ENCODE data around the gene CEP78. TPM values are rescaled to one million over a fixed set of nuclear protein-coding genes. Genes with fewer than 3 reads are reported as not detected.

CEP78 gene
- total RNA-seq, 1 experiment from 2014 or later: 10.1 TPM

- Histone ChIP-seq H3K9me3 (no peaks in the 10 kb centered on the region), H3K4me3 (ENCODE audit: low read depth, low read length) (no peak overlapping the region), H3K4me1 (no peaks in the 10 kb centered on the region), H3K27me3 (replicated peaks; ENCODE audit: control insufficient read depth, insufficient read depth, low read length) (no peaks in the 10 kb centered on the region), H3K36me3 (ENCODE audit: control insufficient read depth, insufficient read depth, low read length) (no peaks in the 10 kb centered on the region)
- H3K27me3 Mint-ChIP-seq (ENCODE audit: insufficient read depth, unreplicated experiment): no peaks in the 10 kb centered on the region
- BruUV-seq (replicated peaks): no TSS peak
- no peaks in the 10 kb centered on the region for H3K9me3 Mint-ChIP-seq (ENCODE audit: unreplicated experiment)
- peaks cover 10% of the 10 kb centered on the region for H3K36me3 Mint-ChIP-seq (ENCODE audit: insufficient read depth, unreplicated experiment)
- ChIA-PET POLR2A (no interaction called here), CTCF (no interaction called here)
- intact Hi-C loops (cut with micrococcal nuclease; ENCODE audit: unreplicated experiment): no loop called here
- no peak overlapping the region for H3K27ac Mint-ChIP-seq (ENCODE audit: unreplicated experiment)
- H3K4me3 Mint-ChIP-seq (ENCODE audit: unreplicated experiment): no peak overlapping the region
- TF ChIP-seq CTCF (IDR thresholded peaks at IDR 0.05; ENCODE audit: insufficient read depth in 1 of 2, low read depth in 1 of 2, low read length in 1 of 2, severe bottlenecking in 1 of 2, unreplicated experiment in 1 of 2): no peak
- H3K4me1 Mint-ChIP-seq (ENCODE audit: low read depth, unreplicated experiment): peaks cover 7% of the 10 kb centered on the region
- no peak for DNase-seq
Observed at GRCh38 chr9:78272307-78272706, 36.4 kb downstream of the CEP78 start.

- no peaks in the 10 kb centered on the region for H3K36me3 ChIP-seq (ENCODE audit: control insufficient read depth, insufficient read depth, low read length)
- DNase-seq: no peak
- no peak overlapping the region for H3K4me3 Mint-ChIP-seq (ENCODE audit: unreplicated experiment)
- no peaks in the 10 kb centered on the region for H3K4me1 Mint-ChIP-seq (ENCODE audit: low read depth, unreplicated experiment)
- H3K27me3 ChIP-seq (replicated peaks; ENCODE audit: control insufficient read depth, insufficient read depth, low read length): no peaks in the 10 kb centered on the region
- no peaks in the 10 kb centered on the region for H3K27me3 Mint-ChIP-seq (ENCODE audit: insufficient read depth, unreplicated experiment)
- no peak overlapping the region for H3K4me3 ChIP-seq (ENCODE audit: low read depth, low read length)
- no TSS peak for BruUV-seq (replicated peaks)
- TF ChIP-seq CTCF (IDR thresholded peaks at IDR 0.05; ENCODE audit: insufficient read depth in 1 of 2, low read depth in 1 of 2, low read length in 1 of 2, severe bottlenecking in 1 of 2, unreplicated experiment in 1 of 2): no peak
- H3K27ac Mint-ChIP-seq (ENCODE audit: unreplicated experiment): no peak overlapping the region
- peaks cover 5% of the 10 kb centered on the region for H3K36me3 Mint-ChIP-seq (ENCODE audit: insufficient read depth, unreplicated experiment)
- H3K4me1 ChIP-seq: no peaks in the 10 kb centered on the region
- ChIA-PET POLR2A (no interaction called here), CTCF (no interaction called here)
- H3K9me3 Mint-ChIP-seq (ENCODE audit: unreplicated experiment): no peaks in the 10 kb centered on the region
- H3K9me3 ChIP-seq: no peaks in the 10 kb centered on the region
- intact Hi-C loops (cut with micrococcal nuclease; ENCODE audit: unreplicated experiment): no loop called here
Observed at GRCh38 chr9:78273761-78274160, 37.9 kb downstream of the CEP78 start.

GRCh38 chr9:78278177-78278777 lies 42.4 kb downstream of the CEP78 start:
- POLR2A ChIA-PET: no interaction called here
- no peaks in the 10 kb centered on the region for H3K9me3 ChIP-seq
- no peaks in the 10 kb centered on the region for H3K4me1 Mint-ChIP-seq (ENCODE audit: low read depth, unreplicated experiment)
- intact Hi-C loops (cut with micrococcal nuclease; ENCODE audit: unreplicated experiment): no loop called here
- DNase-seq: no peak
- no peaks in the 10 kb centered on the region for H3K27me3 ChIP-seq (replicated peaks; ENCODE audit: control insufficient read depth, insufficient read depth, low read length)
- H3K4me3 Mint-ChIP-seq (ENCODE audit: unreplicated experiment): no peak overlapping the region
- no TSS peak for BruUV-seq (replicated peaks)
- CTCF ChIA-PET: no interaction called here
- no peaks in the 10 kb centered on the region for H3K4me1 ChIP-seq
- H3K9me3 Mint-ChIP-seq (ENCODE audit: unreplicated experiment): no peaks in the 10 kb centered on the region
- H3K36me3 ChIP-seq (ENCODE audit: control insufficient read depth, insufficient read depth, low read length): no peaks in the 10 kb centered on the region
- H3K27ac Mint-ChIP-seq (ENCODE audit: unreplicated experiment): no peak overlapping the region
- no peak overlapping the region for H3K4me3 ChIP-seq (ENCODE audit: low read depth, low read length)
- H3K36me3 Mint-ChIP-seq (ENCODE audit: insufficient read depth, unreplicated experiment): no peaks in the 10 kb centered on the region
- no peak for TF ChIP-seq CTCF (IDR thresholded peaks at IDR 0.05; ENCODE audit: insufficient read depth in 1 of 2, low read depth in 1 of 2, low read length in 1 of 2, severe bottlenecking in 1 of 2, unreplicated experiment in 1 of 2)
- H3K27me3 Mint-ChIP-seq (ENCODE audit: insufficient read depth, unreplicated experiment): no peaks in the 10 kb centered on the region

Data from Caco-2 (cell line).